HepG2 (cell line): ENCODE measurements around the gene PELI3. TPM values are rescaled to one million over a fixed set of nuclear protein-coding genes. Genes with fewer than 3 reads are reported as not detected.
A peak's percentile ranks its signal among the peaks of the same experiment; 100 is the strongest.

ENCODE experiments used
- BORCS8-MEF2B ChIP-seq: sonication (generic); formaldehyde crosslinking; IDR thresholded peaks from 2 replicates; pipeline ENCODE4 v1.8.0; 2022; ENCODE audit warnings: mild to moderate bottlenecking, missing genetic modification reagents
- CREB1 ChIP-seq, 2 experiments: fragments of 450-650 bp in 1 of 2; IDR thresholded peaks; 2 replicates each; pipeline ENCODE4 v1.6.1; 2016 to 2017; ENCODE audit warnings: control low read depth in 1 of 2, mild to moderate bottlenecking in 1 of 2, missing compliant biosample characterization in 1 of 2, missing genetic modification characterization in 1 of 2
- CSRNP2 ChIP-seq: sonication (generic); formaldehyde crosslinking; conservative IDR thresholded peaks from 2 replicates; pipeline ENCODE4 v1.8.0; 2022; ENCODE audit warnings: low read depth, missing genetic modification reagents
- E2F2 ChIP-seq: sonication (generic); formaldehyde crosslinking; IDR thresholded peaks from 2 replicates; pipeline ENCODE4 v1.4.0; 2020; ENCODE audit warnings: missing genetic modification reagents, borderline replicate concordance
- HNRNPK ChIP-seq: fragments of 200-400 bp; formaldehyde crosslinking; IDR thresholded peaks from 2 replicates; pipeline ENCODE4 v1.6.1; 2018; ENCODE audit warnings: low read length, low read depth, moderate library complexity, mild to moderate bottlenecking; ENCODE audit not compliant: poor library complexity, severe bottlenecking
- HOXA9 ChIP-seq: sonication (generic); formaldehyde crosslinking; IDR thresholded peaks from 2 replicates; pipeline ENCODE4 v1.8.1; 2022; ENCODE audit warnings: missing genetic modification reagents, mild to moderate bottlenecking, moderate library complexity, borderline replicate concordance
- MAZ ChIP-seq, 2 experiments: sonication (generic) in 1 of 2; formaldehyde crosslinking in 1 of 2; IDR thresholded peaks; 2 replicates each; pipeline versions ENCODE4 v1.5.0 to v1.6.1; 2012 to 2020; ENCODE audit warnings: low read depth in 2 of 2, mild to moderate bottlenecking in 2 of 2, borderline replicate concordance in 1 of 2, improper control_type of control experiment in 1 of 2, low read length in 1 of 2, missing genetic modification reagents in 1 of 2, moderate library complexity in 1 of 2
- MEIS2 ChIP-seq: sonication (generic); formaldehyde crosslinking; IDR thresholded peaks from 2 replicates; pipeline ENCODE4 v1.9.0; 2021; ENCODE audit warnings: mild to moderate bottlenecking, missing genetic modification reagents
- NR2F1 ChIP-seq, 2 experiments: fragments of 450-650 bp in 1 of 2; formaldehyde crosslinking in 1 of 2; IDR thresholded peaks; 2 replicates each; pipeline versions ENCODE4 v1.5.0 to v1.6.1; 2016 to 2020; ENCODE audit warnings: mild to moderate bottlenecking in 1 of 2, missing compliant biosample characterization in 1 of 2, missing genetic modification reagents in 1 of 2, moderate library complexity in 1 of 2
- PAX8 ChIP-seq: sonication (generic); formaldehyde crosslinking; IDR thresholded peaks from 2 replicates; pipeline ENCODE4 v1.8.0; 2022; ENCODE audit warnings: mild to moderate bottlenecking, missing genetic modification reagents, borderline replicate concordance
- POGZ ChIP-seq: sonication (generic); formaldehyde crosslinking; IDR thresholded peaks from 2 replicates; pipeline ENCODE4 v1.4.0; 2020; ENCODE audit warnings: mild to moderate bottlenecking, missing genetic modification reagents
- SRSF1 ChIP-seq: fragments of 200-400 bp; formaldehyde crosslinking; optimal IDR thresholded peaks from 2 replicates; pipeline ENCODE3; 2017; ENCODE audit warnings: mild to moderate bottlenecking, low read depth, low read length, moderate library complexity
- TEAD3 ChIP-seq: optimal IDR thresholded peaks from 2 replicates; pipeline ENCODE3; 2016; ENCODE audit warnings: borderline replicate concordance
- TSC22D2 ChIP-seq: sonication (generic); formaldehyde crosslinking; IDR thresholded peaks from 2 replicates; pipeline ENCODE4 v1.5.1; 2020; ENCODE audit warnings: missing genetic modification reagents, mild to moderate bottlenecking, borderline replicate concordance
- ZNF317 ChIP-seq: sonication (generic); formaldehyde crosslinking; IDR thresholded peaks from 2 replicates; pipeline ENCODE4 v1.5.0; 2020; ENCODE audit warnings: mild to moderate bottlenecking, missing genetic modification reagents
- ZNF513 ChIP-seq: sonication (generic); formaldehyde crosslinking; conservative IDR thresholded peaks from 2 replicates; pipeline ENCODE4 v1.5.0; 2020; ENCODE audit warnings: missing genetic modification reagents
- ZNF619 ChIP-seq: sonication (generic); formaldehyde crosslinking; IDR thresholded peaks from 2 replicates; pipeline ENCODE4 v1.4.0; 2020; ENCODE audit warnings: mild to moderate bottlenecking, missing genetic modification reagents
- ZNF639 ChIP-seq: conservative IDR thresholded peaks from 2 replicates; pipeline ENCODE4 v1.6.1; 2018; ENCODE audit warnings: missing genetic modification reagents
- ZNF75D ChIP-seq: sonication (generic); formaldehyde crosslinking; IDR thresholded peaks from 2 replicates; pipeline ENCODE4 v1.8.1; 2023; ENCODE audit warnings: missing genetic modification reagents, mild to moderate bottlenecking, borderline replicate concordance
- ZNF768 ChIP-seq: sonication (generic); formaldehyde crosslinking; IDR thresholded peaks from 2 replicates; pipeline ENCODE4 v1.4.0; 2020; ENCODE audit warnings: missing genetic modification reagents
- ZSCAN30 ChIP-seq: sonication (generic); formaldehyde crosslinking; IDR thresholded peaks from 2 replicates; pipeline ENCODE4 v1.5.0; 2020; ENCODE audit warnings: mild to moderate bottlenecking, missing genetic modification reagents
- polyA plus RNA-seq, 8 experiments: library from polyadenylated mRNA; depleted of rRNA in 3 of 8; stranded (reverse) in 7 of 8; unstranded in 1 of 8; fragments of >200 nt; fragmentation: Illumina TruSeq in 4 of 8; extraction: Trizol in 4 of 8; gene quantifications; 2 replicates each; pipeline versions ENCODE4 v1.2.1 to v1.2.3, GENCODE V29; 2011 to 2016; ENCODE audit warnings: low read depth in 4 of 8, missing spikeins in 1 of 8, mixed read lengths in 1 of 8; ENCODE audit not compliant: insufficient read depth in 1 of 8
- total RNA-seq, 5 experiments: library from RNA; depleted of rRNA; stranded (reverse); fragments of >200 nt; fragmentation: Illumina TruSeq; extraction: Trizol; gene quantifications; 2 replicates each; pipeline ENCODE4 v1.2.3, GENCODE V29; 2016; ENCODE audit warnings: low read depth in 1 of 5

The PELI3 gene
- total and polyA plus RNA-seq, 2 of the 13 experiments (the other 11 are each of a cell fraction or from before 2014, with no cell fraction given): 2.0 to 4.0 TPM

- TF ChIP-seq SRSF1 (peak; percentile 73), ZNF317 (CRISPR knock-in tag) (no peak), ZNF639 (CRISPR knock-in tag) (peak; percentile 79; the same call in 1 of the 2 replicates), TEAD3 (CRISPR knock-in tag) (no peak), TSC22D2 (CRISPR knock-in tag) (no peak; the same call in 1 of the 2 replicates), POGZ (no peak), ZNF768 (CRISPR knock-in tag) (peak; percentile 70; the same call in 1 of the 2 replicates), E2F2 (CRISPR knock-in tag) (no peak), MAZ (IDR thresholded peaks at IDR 0.05; ENCODE audit: borderline replicate concordance, low read depth, low read length) (no peak), MAZ (CRISPR knock-in tag; IDR thresholded peaks at IDR 0.05; ENCODE audit: low read depth) (peak; percentile 61; the same call in 1 of the 2 replicates), ZNF619 (CRISPR knock-in tag) (no peak), CSRNP2 (no peak), MEIS2 (CRISPR knock-in tag) (peak; percentile 39; the same call in 1 of the 2 replicates), NR2F1 (CRISPR knock-in tag; IDR thresholded peaks at IDR 0.05) (no peak; a peak in 1 of 4 replicates), ZNF513 (CRISPR knock-in tag) (no peak), BORCS8-MEF2B (CRISPR knock-in tag) (peak; percentile 94), CREB1 (IDR thresholded peaks at IDR 0.05) (peak; percentile 81), CREB1 (CRISPR knock-in tag; IDR thresholded peaks at IDR 0.05) (peak; percentile 26; the same call in 1 of the 2 replicates), ZNF75D (CRISPR knock-in tag) (no peak), HOXA9 (CRISPR knock-in tag) (no peak; the same call in 1 of the 2 replicates), HNRNPK (peak; percentile 65), PAX8 (CRISPR knock-in tag) (peak; percentile 55; the same call in 1 of the 2 replicates), ZSCAN30 (CRISPR knock-in tag) (0 out of 2 replicates have a peak, but pooled peaks have one; percentile 68)
Observed at GRCh38 chr11:66480117-66480938, 13.6 kb downstream of the PELI3 start, which contains the start of gene DPP3 (continued).
